Brain microvascular endothelial cell (primary cell): Measurements from ENCODE around the gene LRRFIP2.
"Not testable (repeated sequence)": the region's sequence is repeated elsewhere in the genome, so short reads cannot be mapped to it uniquely, and the experiment has no call there.

Source experiments
- DNase-seq: peaks from one replicate; pipeline ENCODE4 v3.0.0-alpha.2; 2020
- H3K27ac ChIP-seq: fragments of 250-450 bp; sonication (Bioruptor Pico); 2 replicates; pipeline ENCODE4 v1.5.1; 2020; ENCODE audit warnings: mild to moderate bottlenecking, moderate library complexity
- H3K27me3 ChIP-seq: fragments of 250-450 bp; sonication (Bioruptor Pico); replicated peaks from 2 replicates; pipeline ENCODE4 v1.5.1; 2020; ENCODE audit warnings: mild to moderate bottlenecking
- H3K36me3 ChIP-seq: fragments of 250-450 bp; sonication (Bioruptor Pico); replicated peaks from 2 replicates; pipeline ENCODE4 v1.5.1; 2020; ENCODE audit warnings: mild to moderate bottlenecking
- H3K4me3 ChIP-seq: 2 replicates; pipeline ENCODE4 v1.5.1; 2011; ENCODE audit warnings: low read depth, mild to moderate bottlenecking, control low read depth, low read length, moderate library complexity
- in situ Hi-C: cut with HindIII; loops from 2 replicates; pipeline ENCODE4 v1.10.0; 2017; ENCODE audit warnings: low sequenced_read_pairs, low pct_ligation_motif_present
- TF ChIP-seq, protein P1 (sequence below): IDR thresholded peaks from 2 replicates; pipeline ENCODE4 v1.5.1; 2011; ENCODE audit warnings: low read depth, mild to moderate bottlenecking, moderate library complexity, low read length, control low read depth, inconsistent platforms; ENCODE audit errors: missing control alignments

The LRRFIP2 gene

DNA sequence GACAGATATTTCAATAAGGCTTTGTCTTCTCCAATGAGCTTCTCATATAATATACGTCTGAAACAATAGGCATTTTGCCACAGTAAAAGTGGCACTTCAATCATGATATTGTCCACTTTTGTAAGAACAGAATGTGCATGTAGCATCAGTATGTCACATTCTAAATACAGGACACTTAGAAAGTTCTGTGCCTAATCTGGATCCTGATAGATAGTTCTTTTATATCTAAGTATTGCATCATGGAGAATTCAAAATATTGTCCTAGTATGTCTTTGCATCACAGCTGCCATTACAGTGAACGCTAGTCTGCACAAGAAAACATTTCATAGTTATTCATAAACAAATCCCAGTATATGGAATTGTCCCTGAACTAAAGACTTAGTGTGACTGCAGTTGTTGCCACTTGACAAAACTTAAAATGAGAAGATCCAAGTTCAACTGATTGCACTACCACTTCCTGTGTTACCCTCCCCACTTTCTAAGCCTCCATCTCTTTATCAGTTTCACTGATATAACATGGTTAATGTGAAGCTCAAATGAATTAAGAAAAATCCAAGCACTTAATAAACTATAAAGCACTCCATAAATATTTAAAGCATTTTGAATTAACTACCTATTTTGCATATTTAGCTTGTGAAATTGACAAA lies 19.6 kb downstream of the LRRFIP2 start:
- Histone ChIP-seq H3K4me3 (no peak overlapping the region), H3K27me3 (no peaks in the 10 kb centered on the region), H3K27ac (no peak overlapping the region), H3K36me3 (no peaks in the 10 kb centered on the region)
- TF ChIP-seq, protein P1, sequence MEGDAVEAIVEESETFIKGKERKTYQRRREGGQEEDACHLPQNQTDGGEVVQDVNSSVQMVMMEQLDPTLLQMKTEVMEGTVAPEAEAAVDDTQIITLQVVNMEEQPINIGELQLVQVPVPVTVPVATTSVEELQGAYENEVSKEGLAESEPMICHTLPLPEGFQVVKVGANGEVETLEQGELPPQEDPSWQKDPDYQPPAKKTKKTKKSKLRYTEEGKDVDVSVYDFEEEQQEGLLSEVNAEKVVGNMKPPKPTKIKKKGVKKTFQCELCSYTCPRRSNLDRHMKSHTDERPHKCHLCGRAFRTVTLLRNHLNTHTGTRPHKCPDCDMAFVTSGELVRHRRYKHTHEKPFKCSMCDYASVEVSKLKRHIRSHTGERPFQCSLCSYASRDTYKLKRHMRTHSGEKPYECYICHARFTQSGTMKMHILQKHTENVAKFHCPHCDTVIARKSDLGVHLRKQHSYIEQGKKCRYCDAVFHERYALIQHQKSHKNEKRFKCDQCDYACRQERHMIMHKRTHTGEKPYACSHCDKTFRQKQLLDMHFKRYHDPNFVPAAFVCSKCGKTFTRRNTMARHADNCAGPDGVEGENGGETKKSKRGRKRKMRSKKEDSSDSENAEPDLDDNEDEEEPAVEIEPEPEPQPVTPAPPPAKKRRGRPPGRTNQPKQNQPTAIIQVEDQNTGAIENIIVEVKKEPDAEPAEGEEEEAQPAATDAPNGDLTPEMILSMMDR = no peak
- in situ Hi-C loops = no loop called here
- DNase-seq = no peak

DNA sequence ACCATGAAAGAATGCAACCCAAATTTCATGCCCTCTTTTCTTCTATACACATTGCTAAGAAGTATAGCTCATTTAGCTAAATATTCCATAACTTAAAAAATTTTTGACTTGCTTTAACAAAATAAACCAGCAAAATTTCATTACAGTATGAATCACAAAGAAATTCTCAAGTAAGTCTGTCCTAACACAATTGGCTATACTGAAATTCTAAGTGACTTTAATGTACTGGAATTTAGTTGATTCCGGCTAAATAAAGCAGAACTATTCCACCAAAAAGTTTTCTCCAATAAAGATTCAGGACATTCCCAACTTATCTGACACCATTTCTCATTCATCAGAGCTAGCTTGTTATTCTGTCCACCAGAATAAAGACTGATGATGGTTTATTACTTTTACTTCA lies 23.8 kb downstream of the LRRFIP2 start:
- Histone ChIP-seq H3K27ac (no peak overlapping the region), H3K36me3 (peaks cover 5% of the 10 kb centered on the region), H3K4me3 (no peak overlapping the region), H3K27me3 (no peaks in the 10 kb centered on the region)
- TF ChIP-seq, protein P1 = no peak
- no peak for DNase-seq
- in situ Hi-C loops = no loop called here

DNA sequence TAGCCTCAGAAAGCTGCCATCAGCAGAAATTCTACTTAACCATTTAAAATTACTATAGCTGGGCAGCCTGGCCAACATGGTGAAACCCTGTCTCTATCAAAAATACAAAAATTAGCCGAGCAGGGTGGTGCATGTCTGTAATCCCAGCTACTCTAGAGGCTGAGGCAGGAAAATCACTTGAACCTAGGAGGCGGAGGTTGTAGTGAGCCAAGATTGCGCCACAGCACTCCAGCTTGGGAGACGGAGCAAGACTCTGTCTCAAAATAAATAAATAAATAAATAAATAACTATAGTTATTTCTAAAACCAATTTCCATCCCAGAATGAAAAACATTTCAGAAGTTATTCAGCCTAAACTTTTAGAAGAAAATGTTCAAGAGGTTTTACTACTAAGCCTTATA lies 25.1 kb downstream of the LRRFIP2 start:
- DNase-seq = no peak
- Histone ChIP-seq H3K36me3 (peaks cover 5% of the 10 kb centered on the region), H3K27ac (no peak overlapping the region), H3K4me3 (no peak overlapping the region), H3K27me3 (no peaks in the 10 kb centered on the region)
- in situ Hi-C loops = no loop called here
- TF ChIP-seq, protein P1 = no peak

DNA sequence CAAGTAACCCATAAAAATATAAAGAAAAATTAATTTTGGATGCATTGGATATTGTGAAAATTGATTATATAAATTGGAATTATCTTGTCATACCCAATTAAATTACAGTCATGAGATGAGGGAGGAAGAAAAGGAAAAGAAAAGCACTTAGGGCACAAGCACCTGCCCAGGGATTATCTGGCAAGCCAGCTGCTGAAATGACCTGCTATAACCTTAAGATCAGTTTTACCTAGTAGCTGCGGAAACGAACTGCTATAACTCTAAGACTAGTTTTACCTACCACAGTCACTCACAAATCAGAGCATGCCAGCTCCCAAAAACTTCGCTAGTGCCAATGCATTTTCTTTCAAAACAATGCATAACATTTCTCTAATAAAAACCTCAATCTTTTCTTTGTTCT lies 26.2 kb downstream of the LRRFIP2 start:
- DNase-seq = no peak
- TF ChIP-seq, protein P1 = no peak
- in situ Hi-C loops = no loop called here
- H3K27me3 ChIP-seq = no peaks in the 10 kb centered on the region
- H3K4me3 ChIP-seq = no peak overlapping the region
- peaks cover 10% of the 10 kb centered on the region for H3K36me3 ChIP-seq
- H3K27ac ChIP-seq = no peak overlapping the region

DNA sequence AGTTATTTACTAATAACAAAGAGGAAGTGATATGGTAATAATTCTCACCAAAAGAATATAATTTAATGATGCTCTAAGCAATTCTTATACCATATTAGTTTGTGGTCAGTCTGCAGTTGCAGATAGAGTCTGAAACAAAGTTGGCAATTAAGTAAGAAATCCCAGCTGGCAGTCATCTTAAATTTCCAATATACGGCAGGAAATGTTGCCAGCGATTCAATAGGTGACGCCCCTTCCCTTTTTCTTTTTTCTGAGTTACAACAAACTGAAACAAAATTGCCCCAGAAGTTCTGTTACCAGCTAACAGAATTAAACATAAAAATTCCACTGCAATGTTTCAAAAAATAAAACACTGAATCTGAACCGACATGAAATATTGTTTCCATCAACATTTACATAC lies 26.7 kb downstream of the LRRFIP2 start:
- in situ Hi-C loops = no loop called here
- TF ChIP-seq, protein P1 = no peak
- no peak for DNase-seq
- no peak overlapping the region for H3K4me3 ChIP-seq
- no peaks in the 10 kb centered on the region for H3K27me3 ChIP-seq
- H3K27ac ChIP-seq = no peak overlapping the region
- H3K36me3 ChIP-seq = peaks cover 15% of the 10 kb centered on the region

DNA sequence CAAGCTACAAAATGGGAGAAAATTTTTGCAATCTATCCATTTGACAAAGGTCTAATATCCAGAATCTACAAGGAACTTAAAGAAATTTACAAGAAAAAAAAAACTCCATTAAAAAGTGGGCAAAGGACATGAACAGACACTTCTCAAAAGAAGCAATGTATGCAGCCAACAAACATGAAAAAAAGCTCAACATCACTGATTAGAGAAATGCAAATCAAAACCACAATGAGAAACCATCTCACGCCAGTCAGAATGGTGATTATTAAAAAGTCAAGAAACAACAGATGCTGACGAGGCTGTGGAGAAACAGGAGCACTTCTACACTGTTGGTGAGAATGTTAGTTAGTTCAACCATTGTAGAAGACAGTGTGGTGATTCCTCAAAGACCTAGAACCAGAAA lies 27.5 kb downstream of the LRRFIP2 start:
- DNase-seq, in situ Hi-C loops, H3K4me3 ChIP-seq, H3K27me3 ChIP-seq, H3K27ac ChIP-seq: not testable (repeated sequence)
- peaks cover 21% of the 10 kb centered on the region for H3K36me3 ChIP-seq
